OCI-LY1 (cell line): ENCODE data around the gene ATAD3C.
A peak's percentile ranks its signal among the peaks of the same experiment; 100 is the strongest.
"Not testable (repeated sequence)": the region's sequence is repeated elsewhere in the genome, so short reads cannot be mapped to it uniquely, and the experiment has no call there.

ENCODE experiments used
- H2AFZ ChIP-seq: fragments of 200-600 bp; sonication (generic), shearing (Covaris generic); 2 replicates; pipeline ENCODE4 v1.6.0; 2014; ENCODE audit warnings: antibody characterized with exemption, mild to moderate bottlenecking, low read length
- H3F3A ChIP-seq: fragments of 200-600 bp; sonication (generic), shearing (Covaris generic); 2 replicates; pipeline ENCODE4 v1.6.0; 2014; ENCODE audit warnings: mild to moderate bottlenecking, antibody characterized with exemption, low read length, moderate library complexity; ENCODE audit not compliant: insufficient read depth
- H3K27ac ChIP-seq: fragments of 200-600 bp; sonication (generic); 2 replicates; pipeline ENCODE4 v1.5.1; 2014; ENCODE audit warnings: low read length, mixed run types, mild to moderate bottlenecking, low read depth; ENCODE audit not compliant: poor library complexity, severe bottlenecking
- H3K27me3 ChIP-seq: fragments of 200-600 bp; sonication (generic); 2 replicates; pipeline ENCODE4 v1.6.0; 2014; ENCODE audit warnings: antibody characterized with exemption, mild to moderate bottlenecking, low read length, moderate library complexity; ENCODE audit not compliant: insufficient read depth
- H3K36me3 ChIP-seq: fragments of 200-600 bp; sonication (generic); 2 replicates; pipeline ENCODE4 v1.6.1; 2014; ENCODE audit warnings: mild to moderate bottlenecking, antibody characterized with exemption, low read length, moderate library complexity, mixed read lengths; ENCODE audit not compliant: insufficient read depth
- H3K4me1 ChIP-seq: fragments of 200-600 bp; sonication (generic); 2 replicates; pipeline ENCODE4 v1.5.1; 2014; ENCODE audit warnings: mild to moderate bottlenecking, low read length, moderate library complexity; ENCODE audit not compliant: insufficient read depth, severe bottlenecking
- H3K4me2 ChIP-seq: fragments of 200-600 bp; sonication (generic), shearing (Covaris generic); 2 replicates; pipeline ENCODE4 v1.6.1; 2014; ENCODE audit warnings: low read length
- H3K4me3 ChIP-seq: fragments of 200-600 bp; sonication (generic); 2 replicates; pipeline ENCODE4 v1.5.1; 2014; ENCODE audit warnings: low read length, low read depth, mild to moderate bottlenecking, mixed read lengths; ENCODE audit not compliant: poor library complexity, severe bottlenecking
- H3K79me2 ChIP-seq: fragments of 200-600 bp; shearing (Covaris generic); 2 replicates; pipeline ENCODE4 v1.6.1; 2016; ENCODE audit warnings: mixed run types, low read length, mixed read lengths; ENCODE audit not compliant: insufficient read depth
- H3K9ac ChIP-seq: fragments of 200-600 bp; sonication (generic), shearing (Covaris generic); 2 replicates; pipeline ENCODE4 v1.6.1; 2014; ENCODE audit warnings: mild to moderate bottlenecking, low read length, mixed read lengths
- H3K9me2 ChIP-seq: fragments of 200-600 bp; sonication (generic), shearing (Covaris generic); 2 replicates; pipeline ENCODE4 v1.6.1; 2014; ENCODE audit warnings: low read depth, mild to moderate bottlenecking, low read length, mixed read lengths
- H3K9me3 ChIP-seq: fragments of 200-600 bp; shearing (Covaris generic); 2 replicates; pipeline ENCODE4 v1.6.1; 2014; ENCODE audit warnings: low read length, mixed read lengths
- H4K20me1 ChIP-seq: fragments of 200-600 bp; sonication (generic), shearing (Covaris generic); 2 replicates; pipeline ENCODE4 v1.6.0; 2016; ENCODE audit warnings: mild to moderate bottlenecking, low read length; ENCODE audit not compliant: insufficient read depth
- EZH2 ChIP-seq: fragments of 200-600 bp; sonication (generic), shearing (Covaris generic); IDR thresholded peaks from 2 replicates; pipeline ENCODE4 v1.8.0; 2017; ENCODE audit warnings: borderline replicate concordance, mixed run types, mild to moderate bottlenecking, antibody characterized with exemption, low read length, moderate library complexity, mixed read lengths
- TF ChIP-seq, protein P1 (sequence below): fragments of 200-600 bp; sonication (generic), shearing (Covaris generic); IDR thresholded peaks from 2 replicates; pipeline ENCODE4 v1.5.1; 2017; ENCODE audit warnings: mild to moderate bottlenecking, antibody characterized with exemption, low read length, moderate library complexity, mixed read lengths

ATAD3C gene

DNA sequence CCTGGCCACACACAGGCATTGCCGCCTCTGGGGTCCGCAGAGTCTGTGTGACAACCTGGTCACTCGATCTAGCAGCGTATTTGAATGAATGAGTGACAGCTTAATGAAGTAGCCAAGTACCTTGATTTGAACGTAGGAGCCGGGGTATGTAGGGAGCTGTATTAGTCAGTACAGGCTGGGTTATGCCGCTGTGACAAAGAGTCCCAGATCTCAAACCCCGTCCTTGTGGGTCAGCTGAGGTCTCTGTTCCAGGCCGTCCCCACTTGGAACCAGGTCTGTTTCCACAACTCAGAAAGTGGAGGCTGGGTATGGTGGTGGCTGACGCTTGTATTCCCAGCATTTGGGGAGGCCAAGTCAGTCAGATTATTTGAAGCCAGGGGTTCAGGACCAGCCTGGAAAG lies 42.1 kb downstream of the ATAD3C start:
- H3K4me2 ChIP-seq = no peak overlapping the region
- H3K36me3 ChIP-seq = peaks cover 80% of the 10 kb centered on the region
- TF ChIP-seq EZH2 = no peak
- TF ChIP-seq, protein P1, sequence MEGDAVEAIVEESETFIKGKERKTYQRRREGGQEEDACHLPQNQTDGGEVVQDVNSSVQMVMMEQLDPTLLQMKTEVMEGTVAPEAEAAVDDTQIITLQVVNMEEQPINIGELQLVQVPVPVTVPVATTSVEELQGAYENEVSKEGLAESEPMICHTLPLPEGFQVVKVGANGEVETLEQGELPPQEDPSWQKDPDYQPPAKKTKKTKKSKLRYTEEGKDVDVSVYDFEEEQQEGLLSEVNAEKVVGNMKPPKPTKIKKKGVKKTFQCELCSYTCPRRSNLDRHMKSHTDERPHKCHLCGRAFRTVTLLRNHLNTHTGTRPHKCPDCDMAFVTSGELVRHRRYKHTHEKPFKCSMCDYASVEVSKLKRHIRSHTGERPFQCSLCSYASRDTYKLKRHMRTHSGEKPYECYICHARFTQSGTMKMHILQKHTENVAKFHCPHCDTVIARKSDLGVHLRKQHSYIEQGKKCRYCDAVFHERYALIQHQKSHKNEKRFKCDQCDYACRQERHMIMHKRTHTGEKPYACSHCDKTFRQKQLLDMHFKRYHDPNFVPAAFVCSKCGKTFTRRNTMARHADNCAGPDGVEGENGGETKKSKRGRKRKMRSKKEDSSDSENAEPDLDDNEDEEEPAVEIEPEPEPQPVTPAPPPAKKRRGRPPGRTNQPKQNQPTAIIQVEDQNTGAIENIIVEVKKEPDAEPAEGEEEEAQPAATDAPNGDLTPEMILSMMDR = no peak
- H3K9me2 ChIP-seq = no peaks in the 10 kb centered on the region
- H3F3A ChIP-seq = no peaks in the 10 kb centered on the region
- no peaks in the 10 kb centered on the region for H3K27me3 ChIP-seq
- no peaks in the 10 kb centered on the region for H3K4me1 ChIP-seq
- no peak overlapping the region for H3K9ac ChIP-seq
- no peaks in the 10 kb centered on the region for H4K20me1 ChIP-seq
- no peak overlapping the region for H2AFZ ChIP-seq
- H3K27ac ChIP-seq = no peak overlapping the region
- H3K4me3 ChIP-seq = no peak overlapping the region
- no peaks in the 10 kb centered on the region for H3K79me2 ChIP-seq
- H3K9me3 ChIP-seq = no peaks in the 10 kb centered on the region

DNA sequence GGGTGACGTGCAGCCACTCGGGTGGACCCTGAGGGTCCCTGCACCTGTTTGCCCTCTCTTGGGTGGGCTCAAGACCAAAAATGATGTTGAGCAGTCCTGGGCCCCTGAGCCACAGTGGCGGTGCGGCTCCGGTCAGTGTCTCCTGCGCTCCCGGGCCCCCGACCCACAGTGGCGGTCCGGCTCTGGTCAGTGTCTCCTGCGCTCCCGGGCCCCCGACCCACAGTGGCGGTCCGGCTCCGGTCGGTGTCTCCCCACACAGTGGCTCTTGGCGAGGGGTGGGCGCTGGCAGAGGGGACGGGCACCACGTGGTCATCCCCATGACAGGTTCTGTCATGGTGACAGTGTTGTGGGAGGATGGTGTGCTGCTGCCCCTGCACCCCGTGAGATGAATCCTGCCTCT lies 44.8 kb downstream of the ATAD3C start:
- H3K27ac ChIP-seq, H3K9ac ChIP-seq, H4K20me1 ChIP-seq, H3K27me3 ChIP-seq, H3K9me2 ChIP-seq, H3K79me2 ChIP-seq, H3K9me3 ChIP-seq, H3K4me1 ChIP-seq, H2AFZ ChIP-seq, H3F3A ChIP-seq, H3K4me3 ChIP-seq, H3K4me2 ChIP-seq: not testable (repeated sequence)
- H3K36me3 ChIP-seq = peaks cover 59% of the 10 kb centered on the region

DNA sequence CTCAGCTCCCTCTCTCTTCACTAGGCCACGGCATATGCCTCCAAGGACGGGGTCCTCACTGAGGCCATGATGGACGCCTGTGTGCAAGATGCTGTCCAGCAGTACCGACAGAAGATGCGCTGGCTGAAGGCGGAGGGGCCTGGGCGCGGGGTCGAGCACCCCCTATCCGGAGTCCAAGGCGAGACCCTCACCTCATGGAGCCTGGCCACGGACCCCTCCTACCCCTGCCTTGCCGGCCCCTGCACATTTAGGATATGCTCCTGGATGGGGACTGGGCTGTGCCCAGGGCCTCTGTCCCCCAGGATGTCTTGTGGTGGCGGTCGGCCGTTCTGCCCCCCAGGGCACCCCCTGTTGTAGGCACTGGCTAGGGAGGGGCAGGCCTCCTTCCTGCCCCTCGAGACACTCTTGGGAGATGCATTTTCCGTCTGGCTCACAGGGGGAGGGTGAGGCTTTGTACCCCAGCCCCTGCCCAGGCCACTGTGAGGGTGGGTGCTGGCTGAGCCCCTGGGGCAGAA lies 46.0 kb downstream of the ATAD3C start:
- H3K9me3 ChIP-seq, H3K9me2 ChIP-seq, H3K79me2 ChIP-seq, H3K27me3 ChIP-seq, H3K4me2 ChIP-seq, H4K20me1 ChIP-seq, H3K9ac ChIP-seq, H3K4me3 ChIP-seq, H3K4me1 ChIP-seq, H3F3A ChIP-seq, H2AFZ ChIP-seq, H3K27ac ChIP-seq: not testable (repeated sequence)
- H3K36me3 ChIP-seq = peaks cover 47% of the 10 kb centered on the region

DNA sequence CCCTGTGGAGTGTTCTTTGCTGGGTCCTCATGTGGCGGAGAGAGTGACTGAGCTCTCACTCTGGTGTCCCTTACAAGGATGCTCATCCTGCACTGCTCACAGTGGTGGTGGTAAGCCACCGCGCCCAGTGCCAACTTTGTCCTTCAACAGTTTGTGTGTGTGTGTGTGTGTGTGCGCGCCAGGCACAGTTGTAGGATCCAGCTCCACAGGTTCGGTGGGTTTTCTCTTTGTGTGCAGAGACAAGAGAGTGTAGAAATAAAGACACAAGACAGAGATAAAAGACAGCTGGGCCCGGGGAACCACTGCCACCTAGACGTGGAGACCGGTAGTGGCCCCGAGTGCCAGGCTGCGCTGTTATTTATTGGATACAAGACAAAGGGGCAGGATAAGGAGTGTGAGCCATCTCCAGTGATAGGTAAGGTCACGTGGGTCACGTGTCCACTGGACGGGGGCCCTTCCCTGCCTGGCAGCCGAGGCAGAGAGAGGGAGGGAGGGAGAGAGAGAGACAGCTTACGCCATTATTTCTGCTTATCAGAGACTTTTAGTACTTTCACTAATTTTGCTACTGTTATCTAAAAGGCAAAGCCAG lies 55.4 kb downstream of the ATAD3C start:
- H3K27ac ChIP-seq = peak overlapping the region; percentile 60

DNA sequence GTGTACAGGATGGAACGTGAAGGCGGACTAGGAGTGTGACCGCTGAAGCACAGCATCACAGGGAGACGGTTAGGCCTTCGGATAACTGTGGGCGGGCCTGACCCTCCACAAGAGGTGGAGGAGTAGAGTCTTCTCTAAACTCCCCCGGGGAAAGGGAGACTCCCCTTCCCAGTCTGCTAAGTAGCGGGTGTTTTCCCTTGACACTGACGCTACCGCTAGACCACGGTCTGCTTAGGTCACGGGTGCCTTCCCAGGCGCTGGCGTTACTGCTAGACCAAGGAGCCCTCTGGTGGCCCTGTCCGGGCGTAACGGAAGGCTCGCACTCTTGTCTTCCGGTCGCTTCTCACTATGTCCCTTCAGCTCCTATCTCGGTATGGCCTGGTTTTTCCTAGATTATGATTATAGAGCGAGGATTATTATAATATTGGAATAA lies 55.9 kb downstream of the ATAD3C start:
- H3K36me3 ChIP-seq, H3K27me3 ChIP-seq, H4K20me1 ChIP-seq, H2AFZ ChIP-seq, H3F3A ChIP-seq, H3K9me3 ChIP-seq, H3K9me2 ChIP-seq, H3K79me2 ChIP-seq: not testable (repeated sequence)
- H3K4me3 ChIP-seq = peak overlapping the region; percentile 41
- H3K27ac ChIP-seq = peak overlapping the region; percentile 60
- peaks cover 11% of the 10 kb centered on the region for H3K4me1 ChIP-seq
- peak overlapping the region; percentile 55 for H3K4me2 ChIP-seq
- peak overlapping the region; percentile 39; the same call in 1 of the 2 replicates for H3K9ac ChIP-seq

More for the DNA sequence above, 55.4 kb downstream of the ATAD3C start:
- H3K4me1 ChIP-seq, H3K9me3 ChIP-seq, H3F3A ChIP-seq, H3K9me2 ChIP-seq, H3K79me2 ChIP-seq, H4K20me1 ChIP-seq, H3K27me3 ChIP-seq, H2AFZ ChIP-seq, H3K36me3 ChIP-seq: not testable (repeated sequence)
- H3K9ac ChIP-seq = peak overlapping the region; percentile 39; the same call in 1 of the 2 replicates
- H3K4me3 ChIP-seq = peak overlapping the region; percentile 41
- TF ChIP-seq, protein P1 = peak; percentile 61
- H3K4me2 ChIP-seq = peak overlapping the region; percentile 55

DNA sequence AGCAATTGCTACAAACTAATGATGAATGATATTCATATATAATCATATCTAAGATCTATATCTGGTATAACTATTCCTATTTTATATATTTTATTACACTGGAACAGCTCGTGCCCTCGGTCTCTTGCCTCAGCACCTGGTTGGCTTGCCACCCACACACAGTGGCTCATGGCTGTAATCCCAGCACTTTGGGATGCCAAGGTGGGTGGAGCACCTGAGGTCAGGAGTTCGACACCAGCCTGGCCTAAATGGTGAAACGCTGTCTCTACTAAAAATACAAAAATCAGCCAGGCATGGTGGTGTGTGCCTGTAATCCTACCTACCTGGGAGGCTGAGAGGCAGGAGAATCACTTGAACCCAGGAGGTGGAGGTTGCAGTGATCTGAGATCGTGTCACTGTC lies 56.3 kb downstream of the ATAD3C start:
- not testable (repeated sequence) for H3K9me2 ChIP-seq, H3K9me3 ChIP-seq, H3F3A ChIP-seq, H4K20me1 ChIP-seq, H3K36me3 ChIP-seq, H3K27me3 ChIP-seq, H3K79me2 ChIP-seq
- Histone ChIP-seq H3K4me3 (peak overlapping the region; percentile 41), H3K9ac (peak overlapping the region; percentile 53; the same call in 1 of the 2 replicates), H2AFZ (peak overlapping the region; percentile 41; the same call in 1 of the 2 replicates), H3K27ac (peak overlapping the region; percentile 60), H3K4me1 (peaks cover 15% of the 10 kb centered on the region), H3K4me2 (peak overlapping the region; percentile 55)
